Measurements from ENCODE around the gene C3orf33. TPM values are rescaled to one million over a fixed set of nuclear protein-coding genes. Genes with fewer than 3 reads are reported as not detected.

The C3orf33 gene
- total and polyA plus RNA-seq, 2 of the 13 experiments (the other 11 are each of a cell fraction or from before 2014, with no cell fraction given): 9.2 to 12.6 TPM

DNA sequence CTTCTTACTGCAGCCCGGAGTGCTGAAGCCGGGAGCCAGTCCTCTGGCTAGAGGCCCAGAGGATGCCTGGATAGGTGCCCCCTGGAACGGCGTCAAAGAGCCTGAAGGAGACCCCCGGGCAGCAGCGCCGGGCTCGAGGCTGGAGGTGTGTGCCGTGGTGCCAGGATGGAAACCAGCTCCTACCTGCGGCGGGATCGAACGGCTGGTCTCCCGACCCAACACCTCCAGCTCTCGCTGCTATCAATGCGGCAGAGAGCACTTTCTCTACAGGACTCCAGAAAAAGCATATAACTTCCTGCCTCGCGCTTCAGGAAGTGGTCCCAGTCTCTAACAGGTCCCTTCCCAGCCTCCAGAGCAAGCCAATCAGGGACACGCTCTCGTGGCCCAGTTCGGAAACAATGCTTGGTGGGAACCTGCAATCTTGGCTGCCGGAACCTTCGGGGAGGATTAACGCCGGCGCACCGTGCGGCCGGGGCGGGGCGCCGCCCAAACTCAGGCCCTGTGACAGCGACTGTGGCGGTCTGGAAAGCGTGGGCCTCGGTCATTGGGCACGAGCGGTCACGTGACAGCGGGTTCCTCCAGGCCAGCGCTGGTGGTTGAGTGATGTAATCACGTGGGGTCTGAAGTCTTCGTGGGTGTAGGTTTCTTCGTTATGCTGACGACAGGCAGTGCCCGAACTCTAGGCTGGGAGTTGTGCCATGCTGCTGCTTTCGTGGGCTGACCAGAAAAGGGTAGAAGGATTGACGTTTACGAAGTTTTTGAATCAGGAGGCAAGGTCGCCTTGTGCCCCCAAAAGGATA, 48.3 kb upstream of the C3orf33 start, which contains the start of gene SLC33A1 (continued):
- TF ChIP-seq, protein P1, sequence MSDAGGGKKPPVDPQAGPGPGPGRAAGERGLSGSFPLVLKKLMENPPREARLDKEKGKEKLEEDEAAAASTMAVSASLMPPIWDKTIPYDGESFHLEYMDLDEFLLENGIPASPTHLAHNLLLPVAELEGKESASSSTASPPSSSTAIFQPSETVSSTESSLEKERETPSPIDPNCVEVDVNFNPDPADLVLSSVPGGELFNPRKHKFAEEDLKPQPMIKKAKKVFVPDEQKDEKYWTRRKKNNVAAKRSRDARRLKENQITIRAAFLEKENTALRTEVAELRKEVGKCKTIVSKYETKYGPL (CRISPR knock-in tag; IDR thresholded peaks at IDR 0.05): peak; percentile 49; the same call in 1 of the 2 replicates
- TF ChIP-seq TP53 (CRISPR knock-in tag; conservative IDR thresholded peaks at IDR 0.05) (0 out of 2 replicates have a peak, but pooled peaks have one; percentile 13), AHR (CRISPR knock-in tag; IDR thresholded peaks at IDR 0.05) (peak; percentile 91), KLF16 (CRISPR knock-in tag; IDR thresholded peaks at IDR 0.05) (peak in 1 of 2 experiments; percentile 99; a peak in 2 of 4 replicates), SP140L (CRISPR knock-in tag; IDR thresholded peaks at IDR 0.05; ENCODE audit: borderline replicate concordance) (peak; percentile 77; the same call in 1 of the 2 replicates), JUNB (CRISPR knock-in tag; IDR thresholded peaks at IDR 0.05; ENCODE audit: borderline replicate concordance) (no peak), ZNF343 (CRISPR knock-in tag; IDR thresholded peaks at IDR 0.05) (peak; percentile 78; the same call in 1 of the 2 replicates), TEAD2 (CRISPR knock-in tag; IDR thresholded peaks at IDR 0.05) (no peak), GPN1 (CRISPR knock-in tag; IDR thresholded peaks at IDR 0.05; ENCODE audit: borderline replicate concordance) (no peak), SAP130 (CRISPR knock-in tag; IDR thresholded peaks at IDR 0.05; ENCODE audit: low read depth) (peak; percentile 98), SAFB2 (CRISPR knock-in tag; IDR thresholded peaks at IDR 0.05; ENCODE audit: borderline replicate concordance, low read depth) (peak; percentile 25), ZNF724P (CRISPR knock-in tag; IDR thresholded peaks at IDR 0.05; ENCODE audit: borderline replicate concordance) (peak; percentile 75; the same call in 1 of the 2 replicates), KLF15 (CRISPR knock-in tag; IDR thresholded peaks at IDR 0.05; ENCODE audit: borderline replicate concordance) (no peak), WIZ (CRISPR knock-in tag; IDR thresholded peaks at IDR 0.05) (peak; percentile 56; the same call in 1 of the 2 replicates), NBN (conservative IDR thresholded peaks at IDR 0.05) (no peak), U2AF1 (optimal IDR thresholded peaks at IDR 0.05; ENCODE audit: low read depth, low read length) (peak; percentile 84), ZC3H4 (CRISPR knock-in tag; IDR thresholded peaks at IDR 0.05; ENCODE audit: borderline replicate concordance) (no peak), HNF4G (IDR thresholded peaks at IDR 0.05; ENCODE audit: borderline replicate concordance, low read depth, low read length) (peak; percentile 24; the same call in 1 of the 2 replicates), HNF4G (CRISPR knock-in tag; IDR thresholded peaks at IDR 0.05; ENCODE audit: borderline replicate concordance, low read depth) (0 out of 2 replicates have a peak, but pooled peaks have one; percentile 25), PHF5A (CRISPR knock-in tag; IDR thresholded peaks at IDR 0.05; ENCODE audit: low read depth, unreplicated experiment) (peak; percentile 95)
- TF ChIP-seq, protein P2, sequence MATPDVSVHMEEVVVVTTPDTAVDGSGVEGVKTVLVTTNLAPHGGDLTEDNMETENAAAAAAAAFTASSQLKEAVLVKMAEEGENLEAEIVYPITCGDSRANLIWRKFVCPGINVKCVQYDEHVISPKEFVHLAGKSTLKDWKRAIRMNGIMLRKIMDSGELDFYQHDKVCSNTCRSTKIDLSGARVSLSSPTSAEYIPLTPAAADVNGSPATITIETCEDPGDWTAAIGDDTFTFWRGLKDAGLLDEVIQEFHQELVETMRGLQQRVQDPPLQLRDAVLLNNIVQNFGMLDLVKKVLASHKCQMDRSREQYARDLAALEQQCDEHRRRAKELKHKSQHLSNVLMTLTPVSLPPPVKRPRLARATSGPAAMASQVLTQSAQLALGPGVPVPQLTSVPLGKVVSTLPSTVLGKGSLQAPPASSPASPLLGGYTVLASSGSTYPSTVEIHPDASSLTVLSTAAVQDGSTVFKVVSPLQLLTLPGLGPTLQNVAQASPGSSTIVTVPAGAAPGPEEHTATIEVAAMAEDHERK (CRISPR knock-in tag; IDR thresholded peaks at IDR 0.05; ENCODE audit: low read depth): peak; percentile 76
- TF ChIP-seq, protein P3, sequence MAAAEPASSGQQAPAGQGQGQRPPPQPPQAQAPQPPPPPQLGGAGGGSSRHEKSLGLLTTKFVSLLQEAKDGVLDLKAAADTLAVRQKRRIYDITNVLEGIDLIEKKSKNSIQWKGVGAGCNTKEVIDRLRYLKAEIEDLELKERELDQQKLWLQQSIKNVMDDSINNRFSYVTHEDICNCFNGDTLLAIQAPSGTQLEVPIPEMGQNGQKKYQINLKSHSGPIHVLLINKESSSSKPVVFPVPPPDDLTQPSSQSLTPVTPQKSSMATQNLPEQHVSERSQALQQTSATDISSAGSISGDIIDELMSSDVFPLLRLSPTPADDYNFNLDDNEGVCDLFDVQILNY (CRISPR knock-in tag; conservative IDR thresholded peaks at IDR 0.05): no peak; the same call in 1 of the 2 replicates
- TF ChIP-seq, protein P4, sequence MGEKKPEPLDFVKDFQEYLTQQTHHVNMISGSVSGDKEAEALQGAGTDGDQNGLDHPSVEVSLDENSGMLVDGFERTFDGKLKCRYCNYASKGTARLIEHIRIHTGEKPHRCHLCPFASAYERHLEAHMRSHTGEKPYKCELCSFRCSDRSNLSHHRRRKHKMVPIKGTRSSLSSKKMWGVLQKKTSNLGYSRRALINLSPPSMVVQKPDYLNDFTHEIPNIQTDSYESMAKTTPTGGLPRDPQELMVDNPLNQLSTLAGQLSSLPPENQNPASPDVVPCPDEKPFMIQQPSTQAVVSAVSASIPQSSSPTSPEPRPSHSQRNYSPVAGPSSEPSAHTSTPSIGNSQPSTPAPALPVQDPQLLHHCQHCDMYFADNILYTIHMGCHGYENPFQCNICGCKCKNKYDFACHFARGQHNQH (CRISPR knock-in tag; IDR thresholded peaks at IDR 0.05): peak; percentile 93
- TF ChIP-seq, protein P5, sequence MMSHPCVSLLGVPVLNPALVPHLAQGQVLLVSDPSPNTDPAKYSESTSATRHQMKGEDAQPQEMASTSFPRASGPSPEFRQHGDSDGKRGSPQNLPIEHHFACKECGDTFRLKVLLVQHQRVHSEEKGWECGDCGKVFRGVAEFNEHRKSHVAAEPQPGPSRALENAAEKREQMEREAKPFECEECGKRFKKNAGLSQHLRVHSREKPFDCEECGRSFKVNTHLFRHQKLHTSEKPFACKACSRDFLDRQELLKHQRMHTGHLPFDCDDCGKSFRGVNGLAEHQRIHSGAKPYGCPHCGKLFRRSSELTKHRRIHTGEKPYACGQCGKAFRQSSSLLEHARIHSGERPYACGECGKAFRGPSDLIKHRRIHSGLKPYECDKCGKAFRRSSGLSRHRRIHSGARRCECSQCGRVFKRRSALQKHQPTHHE (CRISPR knock-in tag; IDR thresholded peaks at IDR 0.05; ENCODE audit: borderline replicate concordance): no peak

Data from HepG2 (cell line).